Dermis blood vessel endothelial cell (primary cell): ENCODE measurements around the gene FGG. TPM values are rescaled to one million over a fixed set of nuclear protein-coding genes. Genes with fewer than 3 reads are reported as not detected.

ENCODE experiments used
- DNase-seq: peaks from one replicate; pipeline ENCODE4 v3.0.0; 2010
- total RNA-seq: library from RNA; depleted of rRNA; stranded (reverse); fragments of >200 nt; gene quantifications from 2 replicates; pipeline ENCODE4 v1.2.3, GENCODE V29; 2014

Gene FGG
- 0.19 TPM in 1 of 2 replicates, not detected in the other for total RNA-seq

- DNase-seq = no peak
Measured at GRCh38 chr4:154612472-154613414, at the start of gene FGG. TSS of gene FGG (minus strand) at chr4:154612656. CDS start at chr4:154612609, 47 bp downstream.

DNA sequence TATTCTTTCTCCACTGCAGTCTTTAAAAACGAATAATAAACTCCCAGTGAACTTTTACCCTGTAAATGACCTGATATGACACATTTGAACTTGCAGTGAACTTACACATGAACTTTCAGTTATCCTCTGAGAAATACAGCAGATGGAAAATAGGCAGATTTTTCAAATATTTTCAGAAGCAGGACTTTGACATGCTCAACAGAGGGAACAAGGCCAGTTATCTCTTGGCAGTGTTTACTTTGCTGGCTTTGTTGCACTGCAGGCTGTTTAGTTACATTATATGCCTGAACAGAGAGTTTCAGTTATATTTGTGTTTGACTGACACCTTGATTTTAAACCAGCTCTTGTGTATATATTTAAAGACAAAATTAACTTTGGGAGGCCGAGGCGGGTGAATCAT is 47.6 kb upstream of the FGG start:
- DNase-seq = no peak

- DNase-seq = no peak
Measured at GRCh38 chr4:154658680-154659405, 46.4 kb upstream of the FGG start.

GRCh38 chr4:154643493-154643892 is 31.0 kb upstream of the FGG start:
- no peak for DNase-seq

DNA sequence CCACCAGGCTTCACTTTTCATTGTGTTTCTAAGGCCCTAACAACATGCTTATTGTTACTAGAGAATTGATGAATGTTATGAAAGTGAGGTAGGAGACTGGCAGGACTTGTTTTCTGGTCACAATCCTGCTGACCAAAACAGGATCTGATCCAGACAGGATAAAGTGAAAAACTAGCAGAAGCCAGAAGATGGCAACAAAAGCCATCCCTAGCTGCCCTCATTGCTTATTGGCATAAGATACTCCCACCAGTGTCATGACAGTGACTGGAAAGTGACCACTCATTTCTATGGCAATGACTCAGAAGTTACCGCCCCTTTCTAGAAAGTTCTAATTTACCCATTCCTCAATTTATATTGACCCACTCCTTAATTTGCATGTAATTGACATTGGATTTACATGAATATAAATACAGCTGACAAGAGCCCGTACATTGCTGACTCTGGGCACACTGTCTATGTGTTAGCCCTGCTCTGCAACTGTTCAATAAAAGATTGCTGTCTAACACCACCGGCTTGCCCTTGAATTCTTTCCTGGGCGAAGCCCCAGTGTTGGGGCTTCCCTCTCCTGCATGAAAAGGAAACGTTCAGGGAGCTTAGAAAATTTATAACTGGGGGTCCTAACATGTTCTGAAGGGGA is 30.0 kb upstream of the FGG start:
- no peak for DNase-seq

DNA sequence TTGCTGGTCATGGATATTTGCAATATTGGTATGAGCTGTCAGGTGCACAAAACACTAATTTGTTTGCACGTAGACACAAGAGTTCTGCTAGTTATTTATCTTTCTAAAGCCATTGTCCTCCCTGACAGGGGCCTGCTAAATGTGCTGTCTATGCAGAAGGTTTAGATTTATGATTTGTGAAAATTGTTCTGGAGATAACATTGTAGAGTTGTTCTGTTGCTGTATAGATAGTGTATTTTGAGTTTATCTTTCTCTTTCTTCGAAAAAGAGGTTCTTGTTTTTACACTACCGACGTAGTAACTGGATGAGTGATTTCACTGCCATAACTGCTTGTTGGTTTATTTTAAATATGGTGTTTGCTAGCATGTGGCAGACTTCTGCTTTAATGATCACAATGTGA is 28.5 kb upstream of the FGG start:
- no peak for DNase-seq

DNA sequence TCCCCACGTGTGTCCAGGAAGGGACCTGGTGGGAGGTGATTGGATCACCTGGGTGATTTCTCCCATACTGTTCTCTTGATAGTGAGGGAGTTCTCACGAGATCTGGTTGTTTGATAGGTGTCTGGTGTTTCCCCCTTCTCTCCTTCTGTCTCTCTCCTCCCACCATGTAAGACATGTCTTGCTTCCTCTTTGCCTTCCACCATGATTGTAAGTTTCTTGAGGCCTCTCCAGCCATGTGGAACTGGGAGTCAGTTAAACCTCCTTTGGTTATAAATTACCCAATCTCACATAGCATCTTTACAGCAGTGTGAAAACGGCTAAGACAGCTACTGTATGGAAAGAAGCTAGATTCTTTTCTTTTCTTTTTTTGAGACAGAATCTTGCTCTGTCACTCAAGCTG is 21.6 kb upstream of the FGG start:
- no peak for DNase-seq

DNA sequence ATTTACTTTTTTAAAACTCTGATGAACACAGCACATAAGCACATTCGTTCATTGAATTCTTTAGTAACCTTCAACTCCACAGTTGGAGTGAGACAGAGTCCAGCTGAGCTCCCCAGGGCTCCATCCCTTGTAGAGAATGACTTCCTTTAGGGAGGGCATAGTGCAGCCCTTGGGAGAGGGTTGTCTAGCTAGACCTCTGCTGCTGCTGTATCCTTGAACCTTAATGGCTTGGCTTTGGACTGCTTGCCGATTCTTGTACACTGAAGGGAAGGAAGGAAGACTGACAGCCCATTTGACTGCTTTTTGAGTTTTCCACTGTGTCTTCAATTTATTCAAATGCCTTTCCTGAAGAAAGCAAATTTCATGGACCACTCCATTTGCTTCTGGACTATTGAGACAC is 19.4 kb upstream of the FGG start:
- no peak for DNase-seq

GRCh38 chr4:154630324-154630723 is 17.9 kb upstream of the FGG start:
- no peak for DNase-seq

DNA sequence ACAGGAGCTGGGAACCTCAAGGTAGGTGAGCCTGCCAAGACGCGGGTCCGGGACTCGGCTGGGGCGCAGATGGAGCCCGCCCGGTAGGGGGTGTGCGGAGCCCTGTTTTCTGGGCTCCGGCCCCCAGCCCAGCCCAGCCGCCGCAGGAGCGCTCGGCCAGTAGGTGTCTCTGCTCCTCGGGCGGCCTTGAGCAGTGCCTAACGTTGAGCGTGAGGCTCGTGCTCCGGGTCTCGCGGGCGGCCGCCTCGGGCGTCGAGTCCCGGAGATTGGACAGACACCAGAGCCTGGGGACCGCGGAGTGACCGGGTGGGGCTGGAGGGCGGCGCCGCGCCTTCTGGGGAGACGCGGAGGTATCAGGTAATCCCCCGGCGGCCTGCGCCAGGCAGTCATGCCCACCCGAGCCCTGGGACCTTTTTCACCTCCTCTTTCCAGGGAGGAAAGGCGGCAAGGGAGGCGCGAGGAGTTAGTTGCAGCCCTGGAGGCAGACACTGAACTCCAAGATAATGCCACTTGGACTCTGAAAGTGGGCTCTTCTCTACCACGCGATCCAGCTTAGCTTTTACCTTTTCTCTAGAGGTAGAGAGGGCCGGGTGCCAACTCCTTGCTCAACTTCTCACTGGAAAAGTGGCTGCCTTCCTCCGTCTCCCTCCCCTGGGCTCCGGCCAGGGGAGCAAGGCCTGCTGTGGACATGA is 14.5 kb upstream of the FGG start:
- DNase-seq = peak; percentile 51

GRCh38 chr4:154625971-154626370 is 13.5 kb upstream of the FGG start:
- no peak for DNase-seq

DNA sequence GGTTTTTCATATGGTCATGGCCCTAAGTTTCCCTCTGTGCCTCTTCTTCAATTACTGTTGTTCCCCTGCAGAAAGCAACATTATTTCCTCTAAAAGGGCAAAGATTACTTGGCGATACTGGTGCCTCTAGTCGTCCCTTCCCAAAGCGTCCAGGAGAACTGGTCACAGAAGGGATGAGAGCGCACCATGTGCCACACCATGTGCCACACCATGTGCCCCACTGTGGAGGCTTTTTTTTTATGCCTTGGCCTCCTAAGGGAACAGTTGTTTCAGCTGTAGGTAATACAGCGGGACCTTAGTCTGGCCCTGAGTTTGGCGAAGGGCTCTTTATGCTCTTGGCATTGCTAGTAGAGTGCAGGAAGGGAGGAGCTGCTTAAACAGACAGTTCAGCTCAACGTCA is 11.5 kb upstream of the FGG start:
- no peak for DNase-seq

DNA sequence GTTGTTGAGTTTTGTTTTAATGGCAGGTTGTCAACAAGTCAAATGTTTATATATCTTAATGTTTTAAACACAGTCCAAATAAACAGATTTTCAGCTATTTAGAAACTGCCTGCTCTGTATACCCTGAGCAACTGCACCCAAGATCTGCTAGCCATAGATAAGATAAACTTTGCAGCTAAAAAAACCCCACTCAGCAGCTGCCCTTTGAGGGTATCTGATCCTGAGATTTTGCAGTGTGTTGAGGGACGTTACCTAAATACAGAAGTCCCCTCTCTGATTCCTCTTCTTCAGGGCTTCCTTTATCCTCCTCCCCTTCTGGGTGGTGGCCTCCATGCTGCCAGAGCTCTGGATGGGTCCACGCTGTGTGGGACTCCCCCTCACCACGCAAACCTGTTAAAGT is 11.0 kb upstream of the FGG start:
- no peak for DNase-seq

DNA sequence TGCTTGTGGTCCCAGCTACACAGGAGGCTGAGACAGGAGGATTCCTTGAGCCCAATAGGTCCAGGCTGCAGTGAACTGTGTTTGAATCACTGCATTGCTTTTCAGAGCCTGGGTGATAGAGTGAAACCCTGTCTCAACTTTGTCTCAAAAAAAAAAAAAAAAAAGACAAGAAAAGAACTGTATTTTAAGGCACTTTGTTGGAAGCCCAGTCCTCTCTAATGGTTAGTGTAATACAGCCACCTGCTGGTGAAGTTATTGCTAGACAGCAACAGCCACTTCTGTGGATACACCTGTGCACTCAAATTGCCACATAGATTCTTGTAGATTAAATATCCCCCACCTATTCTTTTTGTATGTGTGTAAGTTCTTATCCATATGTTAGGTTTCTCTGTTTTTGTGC is 10.1 kb upstream of the FGG start:
- DNase-seq = peak; percentile 57

DNA sequence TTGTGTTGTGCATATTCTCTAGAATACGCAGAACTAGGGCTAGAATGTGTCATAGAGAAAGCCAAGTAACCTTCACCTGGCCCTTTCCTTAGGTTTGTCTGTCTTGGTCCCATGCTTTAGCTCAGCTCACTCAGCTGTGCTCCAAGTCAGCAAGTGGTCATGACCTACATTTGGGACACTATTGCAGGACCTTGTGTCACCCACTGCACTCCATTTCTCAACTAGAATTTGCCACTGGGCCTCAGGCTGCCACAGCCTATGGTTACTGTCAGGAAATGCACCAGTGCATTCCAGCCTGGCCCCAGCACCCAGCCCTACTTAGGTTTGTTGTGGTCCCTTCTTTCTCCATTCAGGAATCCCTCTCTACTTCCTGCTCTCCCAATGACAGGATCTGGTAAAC is 7.7 kb upstream of the FGG start:
- DNase-seq = no peak

- peak; percentile 68 for DNase-seq
Measured at GRCh38 chr4:154618708-154619315, 6.4 kb upstream of the FGG start.

DNA sequence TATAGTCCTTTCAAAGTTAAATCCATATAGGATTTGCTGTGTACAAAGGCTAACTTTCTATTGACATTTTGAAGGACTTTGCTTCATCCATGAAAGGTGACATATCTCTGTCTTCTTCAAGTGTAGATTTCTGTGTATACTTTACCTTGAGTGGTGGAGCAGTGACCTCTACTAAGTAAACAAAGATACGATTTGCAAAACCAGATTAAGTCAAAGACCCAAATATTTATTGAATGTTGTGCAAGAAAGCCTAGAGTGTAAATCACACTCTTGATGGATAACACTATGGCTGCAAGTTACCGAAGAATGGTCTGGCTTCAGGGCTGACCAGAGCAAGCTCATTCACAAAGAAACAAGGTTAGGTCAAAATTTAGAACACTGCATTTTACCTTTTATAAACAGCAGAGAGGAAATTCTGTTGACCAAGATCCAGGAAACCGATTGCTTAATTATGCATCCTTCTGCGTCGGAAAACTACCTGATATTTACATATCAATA is 5.4 kb upstream of the FGG start:
- no peak for DNase-seq

- DNase-seq = no peak
Measured at GRCh38 chr4:154616731-154617130, 4.3 kb upstream of the FGG start.

- no peak for DNase-seq
Measured at GRCh38 chr4:154616287-154616686, 3.8 kb upstream of the FGG start.

- no peak for DNase-seq
Measured at GRCh38 chr4:154615211-154615610, 2.8 kb upstream of the FGG start.

GRCh38 chr4:154614306-154614705 is 1.9 kb upstream of the FGG start:
- DNase-seq = no peak

DNA sequence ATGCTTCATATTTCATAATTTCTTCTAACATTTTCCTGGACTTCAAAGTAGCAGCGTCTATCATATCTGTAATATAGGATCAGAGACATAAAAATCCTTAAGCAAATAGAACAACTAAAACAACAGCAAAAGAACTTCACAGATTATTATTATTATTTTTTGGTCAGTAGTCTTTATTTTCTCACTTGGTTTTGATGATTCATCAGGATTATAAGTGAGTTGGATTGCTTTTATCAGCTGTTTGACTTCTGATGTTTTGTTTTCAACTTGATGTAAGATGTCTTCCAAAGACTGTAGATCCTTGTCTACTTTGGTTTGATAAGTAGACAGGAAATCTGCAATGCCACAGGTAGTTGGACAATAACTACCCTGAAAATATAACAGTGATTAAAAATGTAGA is 623 bp downstream of the FGG start:
- DNase-seq = no peak
